Uterus (tissue), 4 donors: Measurements from ENCODE around the gene GPR50. TPM values are rescaled to one million over a fixed set of nuclear protein-coding genes. Genes with fewer than 3 reads are reported as not detected.

ENCODE experiments used
- DNase-seq, 2 donors: peaks; one replicate each; pipeline ENCODE4 v3.0.0-alpha.2; 2019 to 2020
- H3K27ac ChIP-seq, 2 donors: fragments of 200-600 bp; sonication (generic); 1 replicate in 1 of 2; 2 replicates in 1 of 2; pipeline ENCODE4 v1.5.1; 2016 to 2018
- H3K27me3 ChIP-seq, 2 donors: fragments of 200-600 bp; sonication (generic); one replicate each; pipeline ENCODE4 v1.5.1; 2018 to 2019; ENCODE audit warnings: control low read depth in 1 of 2
- H3K36me3 ChIP-seq, 2 donors: fragments of 200-600 bp; sonication (generic); one replicate each; pipeline ENCODE4 v1.5.1; 2019; ENCODE audit warnings: control low read depth in 1 of 2
- H3K4me1 ChIP-seq, 2 donors: fragments of 200-600 bp; sonication (generic); one replicate each; pipeline ENCODE4 v1.5.1; 2018 to 2019; ENCODE audit warnings: control low read depth in 1 of 2
- H3K4me3 ChIP-seq, 2 donors: fragments of 200-600 bp; sonication (generic); 1 replicate in 1 of 2; 2 replicates in 1 of 2; pipeline ENCODE4 v1.5.1; 2018 to 2019; ENCODE audit warnings: mild to moderate bottlenecking in 1 of 2
- H3K9me3 ChIP-seq, 2 donors: fragments of 200-600 bp; sonication (generic); one replicate each; pipeline ENCODE4 v1.5.1; 2019; ENCODE audit warnings: control low read depth in 1 of 2
- POLR2A ChIP-seq, 2 donors: fragments of 450-650 bp; IDR thresholded peaks; one replicate each; pipeline ENCODE4 v1.6.1; 2016; ENCODE audit warnings: antibody characterized with exemption in 2 of 2, mild to moderate bottlenecking in 1 of 2, moderate library complexity in 1 of 2
- intact Hi-C: fragments of 100-400 bp; cut with DNase I; formaldehyde crosslinking; loops from one replicate; pipeline ENCODE4 v1.15.1; 2023; ENCODE audit warnings: low total_unique reads
- total RNA-seq, 4 donors: library from RNA; depleted of rRNA in 3 of 4; stranded (reverse); fragments of >200 nt in 3 of 4; gene quantifications; one replicate each; pipeline versions ENCODE4 v1.1.0 to v1.2.4, GENCODE V29; 2014 to 2023
- TF ChIP-seq, protein P1 (sequence below), 4 experiments: fragments of 200-600 bp in 2 of 4; fragments of 450-650 bp in 2 of 4; sonication (generic) in 2 of 4; IDR thresholded peaks; one replicate each; pipeline ENCODE4 v1.5.1; 2016 to 2019; ENCODE audit warnings: antibody characterized with exemption in 4 of 4, mild to moderate bottlenecking in 2 of 4, moderate library complexity in 1 of 4
- donor health status: DM: yes; HTN: yes; CAD: no.

Gene GPR50
- total RNA-seq, 4 donors from 2014 or later: 0.82 TPM; not detected in 3

GRCh38 chrX:151183233-151183753 is 6.9 kb downstream of the GPR50 start:
- Histone ChIP-seq H3K27me3 (no peaks in the 10 kb centered on the region), H3K4me3 (no peak overlapping the region), H3K27ac (no peak overlapping the region), H3K4me1 (no peaks in the 10 kb centered on the region), H3K36me3 (no peaks in the 10 kb centered on the region), H3K9me3 (no peaks in the 10 kb centered on the region)
- TF ChIP-seq, protein P1, sequence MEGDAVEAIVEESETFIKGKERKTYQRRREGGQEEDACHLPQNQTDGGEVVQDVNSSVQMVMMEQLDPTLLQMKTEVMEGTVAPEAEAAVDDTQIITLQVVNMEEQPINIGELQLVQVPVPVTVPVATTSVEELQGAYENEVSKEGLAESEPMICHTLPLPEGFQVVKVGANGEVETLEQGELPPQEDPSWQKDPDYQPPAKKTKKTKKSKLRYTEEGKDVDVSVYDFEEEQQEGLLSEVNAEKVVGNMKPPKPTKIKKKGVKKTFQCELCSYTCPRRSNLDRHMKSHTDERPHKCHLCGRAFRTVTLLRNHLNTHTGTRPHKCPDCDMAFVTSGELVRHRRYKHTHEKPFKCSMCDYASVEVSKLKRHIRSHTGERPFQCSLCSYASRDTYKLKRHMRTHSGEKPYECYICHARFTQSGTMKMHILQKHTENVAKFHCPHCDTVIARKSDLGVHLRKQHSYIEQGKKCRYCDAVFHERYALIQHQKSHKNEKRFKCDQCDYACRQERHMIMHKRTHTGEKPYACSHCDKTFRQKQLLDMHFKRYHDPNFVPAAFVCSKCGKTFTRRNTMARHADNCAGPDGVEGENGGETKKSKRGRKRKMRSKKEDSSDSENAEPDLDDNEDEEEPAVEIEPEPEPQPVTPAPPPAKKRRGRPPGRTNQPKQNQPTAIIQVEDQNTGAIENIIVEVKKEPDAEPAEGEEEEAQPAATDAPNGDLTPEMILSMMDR (IDR thresholded peaks at IDR 0.05): no peak
- no peak for TF ChIP-seq POLR2A (IDR thresholded peaks at IDR 0.05)
- intact Hi-C loops: no loop called here
- no peak for DNase-seq

- intact Hi-C loops: no loop called here
- TF ChIP-seq POLR2A (IDR thresholded peaks at IDR 0.05): no peak
- TF ChIP-seq, protein P1 (IDR thresholded peaks at IDR 0.05): no peak
- no peak for DNase-seq
- H3K27me3 ChIP-seq: no peaks in the 10 kb centered on the region
- no peak overlapping the region for H3K4me3 ChIP-seq
- H3K9me3 ChIP-seq: no peaks in the 10 kb centered on the region
- H3K36me3 ChIP-seq: no peaks in the 10 kb centered on the region
- no peaks in the 10 kb centered on the region for H3K4me1 ChIP-seq
- no peak overlapping the region for H3K27ac ChIP-seq
Observed at GRCh38 chrX:151183912-151184565, 7.7 kb downstream of the GPR50 start.

DNA sequence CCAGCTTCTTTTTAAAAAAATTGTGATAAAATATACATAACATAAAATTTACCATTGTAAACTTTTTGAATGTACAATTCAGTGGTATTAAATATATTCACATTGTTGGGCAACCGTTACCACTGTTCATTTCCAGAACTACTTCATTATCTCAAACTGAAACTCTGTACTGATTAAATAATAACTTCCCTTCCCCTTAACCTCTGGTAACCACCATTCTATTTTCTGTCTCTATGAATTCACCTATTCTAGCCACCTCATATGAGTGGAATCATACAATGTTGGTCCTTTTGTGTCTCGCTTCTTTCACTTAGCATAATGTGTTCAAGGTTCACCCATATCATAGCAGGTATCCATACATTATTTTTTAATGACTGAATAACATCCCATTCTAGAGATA is 8.3 kb downstream of the GPR50 start:
- H3K4me1 ChIP-seq: no peaks in the 10 kb centered on the region
- intact Hi-C loops: no loop called here
- DNase-seq: no peak
- no peak overlapping the region for H3K4me3 ChIP-seq
- TF ChIP-seq, protein P1 (IDR thresholded peaks at IDR 0.05): no peak
- TF ChIP-seq POLR2A (IDR thresholded peaks at IDR 0.05): no peak
- no peaks in the 10 kb centered on the region for H3K27me3 ChIP-seq
- no peaks in the 10 kb centered on the region for H3K36me3 ChIP-seq
- no peaks in the 10 kb centered on the region for H3K9me3 ChIP-seq
- no peak overlapping the region for H3K27ac ChIP-seq

- Histone ChIP-seq H3K27me3 (no peaks in the 10 kb centered on the region), H3K4me1 (no peaks in the 10 kb centered on the region), H3K4me3 (no peak overlapping the region), H3K27ac (no peak overlapping the region), H3K36me3 (no peaks in the 10 kb centered on the region), H3K9me3 (no peaks in the 10 kb centered on the region)
- DNase-seq: no peak
- TF ChIP-seq, protein P1 (IDR thresholded peaks at IDR 0.05): no peak
- TF ChIP-seq POLR2A (IDR thresholded peaks at IDR 0.05): no peak
- intact Hi-C loops: no loop called here
Observed at GRCh38 chrX:151206871-151207270, 30.5 kb downstream of the GPR50 start.

GRCh38 chrX:151225843-151226242 is 49.5 kb downstream of the GPR50 start:
- DNase-seq: no peak
- no peaks in the 10 kb centered on the region for H3K36me3 ChIP-seq
- no peaks in the 10 kb centered on the region for H3K4me1 ChIP-seq
- no peak overlapping the region for H3K4me3 ChIP-seq
- intact Hi-C loops: no loop called here
- H3K9me3 ChIP-seq: no peaks in the 10 kb centered on the region
- TF ChIP-seq, protein P1 (IDR thresholded peaks at IDR 0.05): no peak
- no peak for TF ChIP-seq POLR2A (IDR thresholded peaks at IDR 0.05)
- no peak overlapping the region for H3K27ac ChIP-seq
- peaks cover 0 to 4% of the 10 kb centered on the region in 2 donors for H3K27me3 ChIP-seq
